NCI-H2227 (cell line): ENCODE data around the gene MGAT5.

ENCODE experiments used
- DNase-seq: peaks from one replicate; lab custom pipeline; 2025; ENCODE audit not compliant: unreplicated experiment; lab: John Stamatoyannopoulos, UW

Gene MGAT5

GRCh38 chr2:134491771-134492441 is 238.0 kb downstream of the MGAT5 start:
- DNase-seq, result peak; percentile 31

GRCh38 chr2:134493797-134494196 is 239.9 kb downstream of the MGAT5 start:
- DNase-seq, result no peak

GRCh38 chr2:134498654-134499053 is 244.8 kb downstream of the MGAT5 start:
- no peak for DNase-seq

GRCh38 chr2:134499307-134499926 is 245.5 kb downstream of the MGAT5 start:
- DNase-seq, result no peak

- no peak for DNase-seq
Measured at GRCh38 chr2:134500211-134500935, 246.5 kb downstream of the MGAT5 start.

- DNase-seq, result no peak
Measured at GRCh38 chr2:134501476-134502091, 247.7 kb downstream of the MGAT5 start.

GRCh38 chr2:134502104-134502503 is 248.2 kb downstream of the MGAT5 start:
- no peak for DNase-seq
